Spleen (tissue), 7 donors: ENCODE results near the gene RPRD1B.

ENCODE experiments used
- POLR2AphosphoS5 ChIP-seq, 3 donors: sonication (generic); formaldehyde crosslinking; IDR thresholded peaks; one replicate each; pipeline ENCODE4 v1.5.1; 2017; ENCODE audit warnings: antibody characterized with exemption in 3 of 3
- TF ChIP-seq, protein P1 (sequence below), 11 experiments: fragments of 200-600 bp in 7 of 11; fragments of 450-650 bp in 4 of 11; sonication (generic) in 4 of 11; IDR thresholded peaks in 8 of 11; conservative IDR thresholded peaks in 3 of 11; 1 replicate in 7 of 11; 2 replicates in 4 of 11; pipeline versions ENCODE4 v1.4.0 to v1.8.0; 2016 to 2021; ENCODE audit warnings: antibody characterized with exemption in 11 of 11, inconsistent platforms in 4 of 11, mild to moderate bottlenecking in 1 of 11
- donor health status: DM: no; HTN: no; CAD: no; lungs with moderate emphysema.
- donor health status: DM: no; HTN: no; CAD: no.
- donor health status: DM: no; HTN: no; CAD: no.

DNA sequence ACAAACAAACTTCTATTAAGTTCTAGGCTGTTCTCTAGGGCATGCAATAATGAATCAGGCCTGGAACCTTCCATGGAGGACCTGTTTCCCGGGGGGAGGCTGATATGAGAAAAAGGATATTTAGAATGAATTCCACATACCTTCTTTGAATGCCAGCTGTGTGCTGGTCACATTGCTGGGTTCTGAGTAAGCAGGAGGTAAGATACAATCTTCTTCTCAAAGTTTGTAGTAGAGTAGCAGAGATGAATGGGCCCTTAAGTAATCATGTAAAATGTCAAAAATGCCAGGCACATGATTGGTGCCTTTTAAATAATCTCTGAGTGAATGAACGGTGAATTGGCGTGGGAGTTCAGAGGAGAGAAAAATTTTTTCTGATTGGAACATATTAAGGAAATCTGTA lies 84.1 kb downstream of the RPRD1B start:
- TF ChIP-seq, protein P1, sequence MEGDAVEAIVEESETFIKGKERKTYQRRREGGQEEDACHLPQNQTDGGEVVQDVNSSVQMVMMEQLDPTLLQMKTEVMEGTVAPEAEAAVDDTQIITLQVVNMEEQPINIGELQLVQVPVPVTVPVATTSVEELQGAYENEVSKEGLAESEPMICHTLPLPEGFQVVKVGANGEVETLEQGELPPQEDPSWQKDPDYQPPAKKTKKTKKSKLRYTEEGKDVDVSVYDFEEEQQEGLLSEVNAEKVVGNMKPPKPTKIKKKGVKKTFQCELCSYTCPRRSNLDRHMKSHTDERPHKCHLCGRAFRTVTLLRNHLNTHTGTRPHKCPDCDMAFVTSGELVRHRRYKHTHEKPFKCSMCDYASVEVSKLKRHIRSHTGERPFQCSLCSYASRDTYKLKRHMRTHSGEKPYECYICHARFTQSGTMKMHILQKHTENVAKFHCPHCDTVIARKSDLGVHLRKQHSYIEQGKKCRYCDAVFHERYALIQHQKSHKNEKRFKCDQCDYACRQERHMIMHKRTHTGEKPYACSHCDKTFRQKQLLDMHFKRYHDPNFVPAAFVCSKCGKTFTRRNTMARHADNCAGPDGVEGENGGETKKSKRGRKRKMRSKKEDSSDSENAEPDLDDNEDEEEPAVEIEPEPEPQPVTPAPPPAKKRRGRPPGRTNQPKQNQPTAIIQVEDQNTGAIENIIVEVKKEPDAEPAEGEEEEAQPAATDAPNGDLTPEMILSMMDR (IDR thresholded peaks at IDR 0.05 in 8 of 11, conservative IDR thresholded peaks at IDR 0.05 in 3 of 11): no peak
- no peak for TF ChIP-seq POLR2AphosphoS5 (IDR thresholded peaks at IDR 0.05)
